Prostate gland (tissue), 2 donors: ENCODE data around the gene WDR20. TPM values are rescaled to one million over a fixed set of nuclear protein-coding genes. Genes with fewer than 3 reads are reported as not detected.

Experiments used
- DNase-seq: peaks from one replicate; pipeline ENCODE4 v3.0.0-alpha.2; 2019; ENCODE audit warnings: low spot score
- H3K27ac ChIP-seq, 2 donors: fragments of 200-600 bp; sonication (generic); 2 replicates each; pipeline ENCODE4 v1.5.1; 2017 to 2019
- H3K27me3 ChIP-seq: fragments of 200-600 bp; sonication (generic); replicated peaks from 2 replicates; pipeline ENCODE4 v1.5.1; 2019; ENCODE audit not compliant: insufficient read depth
- H3K36me3 ChIP-seq, 2 donors: fragments of 200-600 bp; sonication (generic); 1 replicate in 1 of 2; 2 replicates in 1 of 2; pipeline versions ENCODE4 v1.5.1 to v1.8.1; 2017 to 2019
- H3K4me1 ChIP-seq: fragments of 200-600 bp; sonication (generic); replicated peaks from 2 replicates; pipeline ENCODE4 v1.5.1; 2019
- H3K4me3 ChIP-seq, 2 donors: fragments of 200-600 bp; sonication (generic); 2 replicates each; pipeline ENCODE4 v1.5.1; 2017 to 2019
- H3K9me3 ChIP-seq: fragments of 200-600 bp; sonication (generic); 2 replicates; pipeline ENCODE4 v1.5.1; 2017
- CTCF ChIP-seq, 4 experiments: fragments of 200-600 bp in 2 of 4; fragments of 450-650 bp in 2 of 4; sonication (generic) in 2 of 4; IDR thresholded peaks; 1 replicate in 3 of 4; 2 replicates in 1 of 4; pipeline ENCODE4 v1.5.1; 2016 to 2019; ENCODE audit warnings: antibody characterized with exemption in 4 of 4, mild to moderate bottlenecking in 2 of 4, moderate library complexity in 2 of 4
- POLR2A ChIP-seq: fragments of 450-650 bp; IDR thresholded peaks from one replicate; pipeline ENCODE4 v1.6.1; 2016; ENCODE audit warnings: antibody characterized with exemption, mild to moderate bottlenecking
- POLR2AphosphoS5 ChIP-seq: sonication (generic); formaldehyde crosslinking; IDR thresholded peaks from one replicate; pipeline ENCODE4 v1.6.1; 2017; ENCODE audit warnings: antibody characterized with exemption
- WGBS: methylation state at CpG from one replicate; pipeline ENCODE4 v1.1.5; 2018; 5-methylcytosine and 5-hydroxymethylcytosine counted together
- intact Hi-C: fragments of 100-400 bp; cut with DNase I; formaldehyde crosslinking; loops from one replicate; pipeline ENCODE4 v1.14.2; 2022
- total RNA-seq, 2 donors: library from RNA; depleted of rRNA; stranded (reverse); fragments of >200 nt; gene quantifications; one replicate each; pipeline ENCODE4 v1.1.0, GENCODE V29; 2016

WDR20 gene
- total RNA-seq, 2 donors from 2014 or later: 36.6 to 38.6 TPM

GRCh38 chr14:102154121-102154520 lies 14.4 kb downstream of the WDR20 start:
- H3K9me3 ChIP-seq: no peaks in the 10 kb centered on the region
- H3K27me3 ChIP-seq: no peaks in the 10 kb centered on the region
- DNase-seq: no peak
- no peaks in the 10 kb centered on the region for H3K36me3 ChIP-seq
- H3K4me1 ChIP-seq: no peaks in the 10 kb centered on the region
- H3K27ac ChIP-seq: no peak overlapping the region
- TF ChIP-seq CTCF (IDR thresholded peaks at IDR 0.05): no peak
- TF ChIP-seq POLR2A: no peak
- no peak for TF ChIP-seq POLR2AphosphoS5
- no peak overlapping the region for H3K4me3 ChIP-seq
- 100% methylated on average over 1 of the region's 1 CpG for WGBS
- intact Hi-C loops: no loop called here

GRCh38 chr14:102154821-102155549 lies 15.3 kb downstream of the WDR20 start:
- Histone ChIP-seq H3K9me3 (no peaks in the 10 kb centered on the region), H3K4me1 (no peaks in the 10 kb centered on the region), H3K27ac (no peak overlapping the region), H3K27me3 (no peaks in the 10 kb centered on the region), H3K4me3 (no peak overlapping the region), H3K36me3 (no peaks in the 10 kb centered on the region)
- TF ChIP-seq CTCF (IDR thresholded peaks at IDR 0.05) (no peak), POLR2AphosphoS5 (no peak), POLR2A (no peak)
- no peak for DNase-seq
- intact Hi-C loops: no loop called here
- WGBS: 42% methylated on average over 2 of the region's 2 CpGs

GRCh38 chr14:102157346-102157745 lies 17.6 kb downstream of the WDR20 start:
- no peak overlapping the region for H3K4me3 ChIP-seq
- no peak overlapping the region for H3K27ac ChIP-seq
- DNase-seq: no peak
- H3K36me3 ChIP-seq: no peaks in the 10 kb centered on the region
- no peak for TF ChIP-seq POLR2A
- TF ChIP-seq POLR2AphosphoS5: no peak
- TF ChIP-seq CTCF (IDR thresholded peaks at IDR 0.05): no peak
- no peaks in the 10 kb centered on the region for H3K9me3 ChIP-seq
- H3K4me1 ChIP-seq: no peaks in the 10 kb centered on the region
- intact Hi-C loops: no loop called here
- no peaks in the 10 kb centered on the region for H3K27me3 ChIP-seq

- Histone ChIP-seq H3K36me3 (no peaks in the 10 kb centered on the region), H3K4me3 (no peak overlapping the region), H3K27ac (no peak overlapping the region), H3K27me3 (no peaks in the 10 kb centered on the region), H3K9me3 (no peaks in the 10 kb centered on the region), H3K4me1 (no peaks in the 10 kb centered on the region)
- intact Hi-C loops: no loop called here
- 90% methylated on average over 8 of the region's 8 CpGs for WGBS
- no peak for DNase-seq
- TF ChIP-seq POLR2A: no peak
- no peak for TF ChIP-seq POLR2AphosphoS5
- TF ChIP-seq CTCF (IDR thresholded peaks at IDR 0.05): no peak
Measured at GRCh38 chr14:102158797-102159196, 19.1 kb downstream of the WDR20 start.

- no peaks in the 10 kb centered on the region for H3K4me1 ChIP-seq
- no peaks in the 10 kb centered on the region for H3K27me3 ChIP-seq
- no peaks in the 10 kb centered on the region for H3K9me3 ChIP-seq
- no peak overlapping the region for H3K27ac ChIP-seq
- no peak overlapping the region for H3K4me3 ChIP-seq
- TF ChIP-seq CTCF (IDR thresholded peaks at IDR 0.05) (no peak), POLR2AphosphoS5 (no peak), POLR2A (no peak)
- no peaks in the 10 kb centered on the region for H3K36me3 ChIP-seq
- no peak for DNase-seq
- WGBS: 98% methylated on average over 4 of the region's 4 CpGs
- intact Hi-C loops: no loop called here
Measured at GRCh38 chr14:102159841-102160240, 20.1 kb downstream of the WDR20 start.
